Tibial nerve (tissue), 4 donors: ENCODE data around the gene VEGFB. TPM values are rescaled to one million over a fixed set of nuclear protein-coding genes. Genes with fewer than 3 reads are reported as not detected.

Experiments
- DNase-seq, 2 donors: peaks; one replicate each; pipeline ENCODE4 v3.0.0-alpha.2; 2019; ENCODE audit warnings: low spot score in 2 of 2
- H3K27ac ChIP-seq, 4 donors: fragments of 200-600 bp; sonication (generic) in 3 of 4; one replicate each; pipeline ENCODE4 v1.5.1; 2017 to 2019; ENCODE audit warnings: mild to moderate bottlenecking in 1 of 4
- H3K27me3 ChIP-seq, 2 donors: fragments of 200-600 bp; sonication (generic) in 1 of 2; one replicate each; pipeline versions ENCODE4 v1.5.1 to v1.6.0; 2017 to 2019
- H3K36me3 ChIP-seq, 3 donors: fragments of 200-600 bp; sonication (generic); one replicate each; pipeline ENCODE4 v1.5.1; 2018 to 2019
- H3K4me1 ChIP-seq, 4 donors: fragments of 200-600 bp; sonication (generic) in 3 of 4; one replicate each; pipeline ENCODE4 v1.5.1; 2017 to 2019
- H3K4me3 ChIP-seq, 4 donors: fragments of 200-600 bp; sonication (generic) in 3 of 4; one replicate each; pipeline ENCODE4 v1.5.1; 2017 to 2019; ENCODE audit warnings: mild to moderate bottlenecking in 1 of 4, moderate library complexity in 1 of 4
- H3K9me3 ChIP-seq, 4 donors: fragments of 200-600 bp; sonication (generic) in 3 of 4; one replicate each; pipeline ENCODE4 v1.5.1; 2017 to 2019
- CTCF ChIP-seq, 5 experiments: fragments of 200-600 bp in 3 of 5; fragments of 450-650 bp in 2 of 5; sonication (generic) in 3 of 5; IDR thresholded peaks; one replicate each; pipeline ENCODE4 v1.5.1; 2016 to 2019; ENCODE audit warnings: antibody characterized with exemption in 5 of 5, mild to moderate bottlenecking in 3 of 5, moderate library complexity in 2 of 5
- EP300 ChIP-seq, 2 donors: sonication (generic); formaldehyde crosslinking; IDR thresholded peaks; one replicate each; pipeline ENCODE4 v1.6.1; 2017; ENCODE audit warnings: antibody characterized with exemption in 2 of 2, mild to moderate bottlenecking in 1 of 2
- POLR2A ChIP-seq, 2 donors: fragments of 450-650 bp; IDR thresholded peaks; one replicate each; pipeline ENCODE4 v1.6.1; 2017; ENCODE audit warnings: antibody characterized with exemption in 2 of 2, mild to moderate bottlenecking in 2 of 2, moderate library complexity in 2 of 2
- WGBS, 2 donors: methylation state at CpG; one replicate each; pipeline ENCODE4 v1.1.5; 2018; 5-methylcytosine and 5-hydroxymethylcytosine counted together
- total RNA-seq, 4 donors: library from RNA; depleted of rRNA; stranded (reverse); fragments of >200 nt; gene quantifications; one replicate each; pipeline ENCODE4 v1.1.0, GENCODE V29; 2016

Gene VEGFB
- total RNA-seq, 4 donors from 2014 or later, result 84.3 to 129 (median 109) TPM

GRCh38 chr11:64287676-64288352, 53.4 kb downstream of the VEGFB start:
- H3K9me3 ChIP-seq, result no peaks in the 10 kb centered on the region
- no peak for DNase-seq
- H3K27me3 ChIP-seq, result peaks cover 0 to 28% of the 10 kb centered on the region in 2 donors
- H3K36me3 ChIP-seq, result peaks cover 0 to 18% (median 0%) of the 10 kb centered on the region in 3 donors
- WGBS, 2 donors, result 90 to 93% methylated on average over 21 to 32 of the region's 33 CpGs
- TF ChIP-seq EP300 (IDR thresholded peaks at IDR 0.05) (no peak), CTCF (IDR thresholded peaks at IDR 0.05) (no peak), POLR2A (IDR thresholded peaks at IDR 0.05) (no peak)
- peaks cover 0 to 46% (median 29%) of the 10 kb centered on the region in 4 donors for H3K4me1 ChIP-seq
- no peak overlapping the region for H3K4me3 ChIP-seq
- no peak overlapping the region for H3K27ac ChIP-seq

GRCh38 chr11:64288353-64288750, 54.0 kb downstream of the VEGFB start:
- Histone ChIP-seq H3K27ac (no peak overlapping the region), H3K27me3 (peaks cover 0 to 33% of the 10 kb centered on the region in 2 donors), H3K36me3 (peaks cover 0 to 18% (median 0%) of the 10 kb centered on the region in 3 donors), H3K4me1 (peaks cover 0 to 43% (median 25%) of the 10 kb centered on the region in 4 donors), H3K9me3 (no peaks in the 10 kb centered on the region), H3K4me3 (no peak overlapping the region)
- DNase-seq, result no peak
- 78 to 84% methylated on average over 8 to 9 of the region's 9 CpGs for WGBS, 2 donors
- TF ChIP-seq POLR2A (IDR thresholded peaks at IDR 0.05) (no peak), EP300 (IDR thresholded peaks at IDR 0.05) (no peak), CTCF (IDR thresholded peaks at IDR 0.05) (no peak)

Other genes starting within 250 kb of the VEGFB start
- gene OTUB1, start 248.1 kb upstream of the VEGFB start, total RNA-seq, result 10 to 100 TPM; 35.0 to 86.7 (median 50.4) TPM
- gene FLRT1, start 198.7 kb upstream of the VEGFB start, total RNA-seq, result 1 to 10 TPM in 1 of 4 donors, under 1 TPM in 3; 0.39 to 2.1 (median 0.52) TPM
- 10 to 100 TPM; 30.6 to 45.0 (median 35.0) TPM for gene MACROD1, start 68.5 kb upstream of the VEGFB start, total RNA-seq
- 100 to 1,000 TPM in 1 of 4 donors, 10 to 100 TPM in 3; 53.3 to 109 (median 79.8) TPM for gene STIP1, start 48.4 kb upstream of the VEGFB start, total RNA-seq
- gene FERMT3, start 27.9 kb upstream of the VEGFB start, total RNA-seq, result 10 to 100 TPM; 17.2 to 83.1 (median 29.6) TPM
- gene TRPT1, start 8.4 kb upstream of the VEGFB start, total RNA-seq, result 10 to 100 TPM; 64.9 to 74.7 (median 68.7) TPM
- 10 to 100 TPM; 33.0 to 83.7 (median 60.2) TPM for gene NUDT22, start 8.3 kb upstream of the VEGFB start, total RNA-seq
- 10 to 100 TPM; 20.1 to 42.0 (median 25.8) TPM for gene DNAJC4, start 4.0 kb upstream of the VEGFB start, total RNA-seq
- gene FKBP2, start 6.5 kb downstream of the VEGFB start, total RNA-seq, result 100 to 1,000 TPM in 1 of 4 donors, 10 to 100 TPM in 3; 38.2 to 101 (median 57.8) TPM
- 100 to 1,000 TPM in 1 of 4 donors, 10 to 100 TPM in 3; 79.7 to 187 (median 91.4) TPM for gene PPP1R14B, start 12.4 kb downstream of the VEGFB start, total RNA-seq
- 10 to 100 TPM; 18.0 to 44.4 (median 27.1) TPM for gene PLCB3, start 16.9 kb downstream of the VEGFB start, total RNA-seq
- 100 to 1,000 TPM; 110 to 143 (median 124) TPM for gene BAD, start 50.1 kb downstream of the VEGFB start, total RNA-seq
- 10 to 100 TPM; 12.5 to 25.7 (median 20.0) TPM for gene GPR137, start 51.3 kb downstream of the VEGFB start, total RNA-seq
- gene KCNK4, start 56.7 kb downstream of the VEGFB start, total RNA-seq, result 1 to 10 TPM in 1 of 4 donors, not detected in 3; 1.2 TPM
- gene CATSPERZ, start 65.8 kb downstream of the VEGFB start, total RNA-seq, result not detected
- 10 to 100 TPM; 26.0 to 39.3 (median 28.7) TPM for gene ESRRA, start 70.9 kb downstream of the VEGFB start, total RNA-seq
- gene TRMT112, start 83.0 kb downstream of the VEGFB start, total RNA-seq, result 100 to 1,000 TPM; 290 to 381 (median 327) TPM
- gene PRDX5, start 83.5 kb downstream of the VEGFB start, total RNA-seq, result 100 to 1,000 TPM; 142 to 246 (median 204) TPM
- gene CCDC88B, start 105.6 kb downstream of the VEGFB start, total RNA-seq, result 10 to 100 TPM in 3 of 4 donors, 1 to 10 TPM in 1; 6.9 to 48.0 (median 14.4) TPM
- 10 to 100 TPM; 23.7 to 34.3 (median 26.2) TPM for gene RPS6KA4, start 124.6 kb downstream of the VEGFB start, total RNA-seq